ENCODE data around the gene EPS8L2. TPM values are rescaled to one million over a fixed set of nuclear protein-coding genes. Genes with fewer than 3 reads are reported as not detected.

Gene EPS8L2
- total RNA-seq (2014; rRNA removed; shearing (Covaris generic); ENCODE audit: low replicate concordance): 264 and 273 TPM in 2 replicates

DNA sequence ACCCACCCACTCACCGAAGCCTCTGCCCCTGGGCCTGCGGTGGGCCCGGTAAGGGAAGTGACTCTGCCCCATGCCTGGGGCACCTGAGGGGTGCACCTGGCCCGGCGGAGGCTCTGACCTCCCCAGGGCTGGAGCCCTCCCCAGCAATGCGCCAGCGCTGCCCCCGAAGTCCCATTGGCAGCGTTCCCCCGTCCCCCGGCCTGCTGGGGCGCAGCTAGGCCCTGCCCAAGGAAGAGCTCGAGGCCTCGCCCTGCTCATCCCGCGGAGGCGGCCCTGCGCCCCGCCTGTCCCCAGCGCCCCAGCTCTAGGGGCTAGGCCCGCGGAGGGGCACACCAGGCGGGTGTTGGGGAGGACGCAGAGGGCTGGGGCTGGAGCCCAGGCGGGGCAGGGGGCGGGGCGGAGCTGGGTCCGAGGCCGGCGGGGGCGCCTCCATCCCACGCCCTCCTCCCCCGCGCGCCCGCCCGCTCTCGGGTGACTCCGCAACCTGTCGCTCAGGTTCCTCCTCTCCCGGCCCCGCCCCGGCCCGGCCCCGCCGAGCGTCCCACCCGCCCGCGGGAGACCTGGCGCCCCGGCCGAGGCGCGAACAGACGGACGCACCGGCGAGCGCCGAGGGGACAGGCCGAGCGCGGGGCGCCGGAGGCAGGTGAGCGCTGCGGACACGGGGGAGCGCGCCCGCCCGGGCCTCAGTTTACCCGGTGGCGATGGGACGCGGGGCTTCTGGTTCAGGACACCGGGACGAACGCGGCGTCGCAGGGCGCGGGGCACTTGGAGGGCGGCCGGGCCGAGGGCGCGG, at the start of gene EPS8L2:
Gene EPS8L2 (plus strand): TSS at position 586 of the 793 bp plus-strand sequence. CDS start 3,177 bp downstream, outside the sequence.
- in situ Hi-C loops (cut with HindIII; ENCODE audit: low pct_unique_long_range_greater_than_20kb, low sequenced_read_pairs): no loop called here
- DNase-seq (ENCODE audit: low read depth): peak; percentile 48

DNA sequence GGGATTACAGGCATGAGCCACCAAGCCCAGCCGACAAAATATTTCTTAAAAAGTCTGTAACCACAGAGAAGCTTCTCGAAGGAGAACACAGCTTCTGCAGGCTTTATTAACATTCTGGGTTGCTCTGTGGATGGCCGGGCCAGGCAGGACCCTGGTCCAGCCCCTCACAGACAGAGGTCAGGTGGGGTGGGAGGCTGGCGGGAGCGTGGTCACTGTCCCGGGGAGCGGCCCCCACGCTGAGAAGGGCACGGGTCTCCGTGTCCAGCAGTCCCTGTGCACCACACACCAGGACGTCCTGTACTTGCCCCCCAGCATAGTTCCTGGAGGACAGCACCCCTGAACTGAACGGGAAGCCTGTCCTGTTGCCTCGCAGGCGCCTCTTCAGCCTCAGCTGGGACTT, 49.6 kb upstream of the EPS8L2 start:
- DNase-seq (ENCODE audit: low read depth): no peak
- in situ Hi-C loops (cut with HindIII; ENCODE audit: low pct_unique_long_range_greater_than_20kb, low sequenced_read_pairs): no loop called here

DNA sequence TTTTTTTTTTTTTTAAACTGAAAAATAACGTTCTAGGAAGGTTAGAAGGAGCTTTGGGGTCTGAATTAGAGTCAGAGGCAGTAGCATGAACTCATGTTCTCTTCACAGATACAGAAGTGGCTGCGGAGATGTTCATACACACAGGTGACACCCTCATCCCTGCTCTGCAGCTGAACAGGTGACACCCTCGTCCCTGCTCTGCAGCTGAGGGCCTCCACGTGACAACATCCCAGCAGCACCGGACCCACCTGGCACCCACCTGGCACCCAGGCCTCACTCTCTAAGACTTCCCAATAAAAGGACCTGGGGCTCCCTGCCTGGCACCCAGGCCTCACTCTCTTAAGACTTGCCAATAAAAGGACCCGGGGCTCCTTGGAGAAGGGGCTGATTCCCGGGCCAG, 49.2 kb upstream of the EPS8L2 start:
- DNase-seq (ENCODE audit: low read depth): no peak
- in situ Hi-C loops (cut with HindIII; ENCODE audit: low pct_unique_long_range_greater_than_20kb, low sequenced_read_pairs): no loop called here

GRCh38 chr11:657691-658126, 48.3 kb upstream of the EPS8L2 start:
- in situ Hi-C loops (cut with HindIII; ENCODE audit: low pct_unique_long_range_greater_than_20kb, low sequenced_read_pairs): no loop called here
- DNase-seq (ENCODE audit: low read depth): no peak

DNA sequence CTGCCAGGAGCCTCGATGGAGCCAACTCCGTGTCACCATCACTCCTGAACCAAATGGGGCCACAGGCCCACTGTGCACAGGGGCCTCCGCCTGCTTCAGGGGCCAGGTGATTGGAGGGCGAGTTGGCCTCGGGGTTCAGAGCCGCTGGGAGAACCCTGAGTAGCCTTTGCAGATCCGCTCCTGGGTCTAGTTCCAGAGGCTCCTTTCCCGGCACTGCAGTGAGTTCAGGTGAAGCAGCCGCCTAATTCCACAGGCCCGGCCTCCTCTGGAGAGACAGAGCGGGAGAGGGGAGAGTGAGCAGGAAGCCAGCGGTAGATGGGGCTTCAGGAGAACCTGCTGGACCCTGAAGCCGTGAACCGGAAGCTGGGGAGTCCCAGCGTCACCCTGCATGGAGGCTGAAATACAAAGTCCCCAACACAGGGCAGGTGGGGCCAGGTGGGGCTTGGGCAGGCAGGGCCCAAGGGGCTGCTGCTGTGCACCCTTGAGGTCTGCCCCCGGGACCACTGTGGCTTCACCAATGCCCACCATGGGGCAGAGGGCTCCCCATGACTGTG, 46.4 kb upstream of the EPS8L2 start:
- in situ Hi-C loops (cut with HindIII; ENCODE audit: low pct_unique_long_range_greater_than_20kb, low sequenced_read_pairs): no loop called here
- no peak for DNase-seq (ENCODE audit: low read depth)

DNA sequence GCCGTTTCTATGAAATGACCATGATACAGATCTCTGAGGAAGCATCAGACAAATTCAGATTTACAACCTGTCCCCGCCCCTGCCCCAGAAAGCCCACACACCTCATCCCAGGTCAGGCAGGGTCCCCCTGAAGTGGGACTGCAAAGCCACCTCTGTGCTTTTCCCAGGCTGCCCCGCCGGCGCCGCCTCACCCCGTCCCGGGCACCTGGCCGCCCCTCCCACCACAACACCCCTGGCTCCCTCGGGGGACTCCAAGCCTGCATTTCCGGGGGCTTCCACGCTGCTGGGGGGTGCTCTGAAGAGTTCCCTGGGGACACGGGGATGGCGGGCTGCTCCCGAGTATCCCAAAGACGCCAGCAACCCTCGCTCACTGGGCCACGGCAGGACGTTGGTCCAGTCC, 45.8 kb upstream of the EPS8L2 start:
- no peak for DNase-seq (ENCODE audit: low read depth)
- in situ Hi-C loops (cut with HindIII; ENCODE audit: low pct_unique_long_range_greater_than_20kb, low sequenced_read_pairs): no loop called here

- in situ Hi-C loops (cut with HindIII; ENCODE audit: low pct_unique_long_range_greater_than_20kb, low sequenced_read_pairs): no loop called here
- no peak for DNase-seq (ENCODE audit: low read depth)
These were observed 45.2 kb upstream of the EPS8L2 start for GRCh38 chr11:660681-661444.

DNA sequence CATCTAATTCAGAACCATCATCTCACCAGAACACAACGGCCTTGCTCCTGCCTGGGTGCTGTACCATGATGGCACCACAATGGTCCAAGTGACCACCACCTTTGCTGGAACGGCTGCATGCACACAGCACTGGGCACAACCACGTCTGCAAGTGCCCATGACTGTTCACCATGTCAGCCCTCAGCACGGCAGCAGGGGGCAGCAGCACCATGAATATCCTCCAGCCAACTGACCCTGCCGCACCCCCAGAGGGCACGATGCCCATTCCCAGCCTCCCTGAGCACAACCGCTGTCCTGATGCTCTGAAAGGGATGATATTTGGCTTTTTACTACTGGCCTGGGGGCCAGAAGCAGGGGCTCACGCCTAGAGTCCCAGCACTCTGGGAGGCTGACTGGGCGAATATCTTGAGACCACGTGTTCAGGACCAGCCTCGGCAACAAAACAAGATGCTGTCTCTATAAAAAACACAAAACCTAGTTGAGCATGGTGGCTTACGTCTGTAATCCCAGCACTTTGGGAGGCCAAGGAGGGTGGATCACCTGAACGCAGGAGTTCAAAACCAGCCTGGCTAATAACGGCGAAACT, 43.2 kb upstream of the EPS8L2 start:
- in situ Hi-C loops (cut with HindIII; ENCODE audit: low pct_unique_long_range_greater_than_20kb, low sequenced_read_pairs): no loop called here
- DNase-seq (ENCODE audit: low read depth): peak; percentile 21

GRCh38 chr11:665062-665703, 40.8 kb upstream of the EPS8L2 start:
- in situ Hi-C loops (cut with HindIII; ENCODE audit: low pct_unique_long_range_greater_than_20kb, low sequenced_read_pairs): no loop called here
- DNase-seq (ENCODE audit: low read depth): no peak

- no peak for DNase-seq (ENCODE audit: low read depth)
- in situ Hi-C loops (cut with HindIII; ENCODE audit: low pct_unique_long_range_greater_than_20kb, low sequenced_read_pairs): no loop called here
These were observed 40.2 kb upstream of the EPS8L2 start for GRCh38 chr11:665704-666281.

- in situ Hi-C loops (cut with HindIII; ENCODE audit: low pct_unique_long_range_greater_than_20kb, low sequenced_read_pairs): no loop called here
- no peak for DNase-seq (ENCODE audit: low read depth)
These were observed 32.2 kb upstream of the EPS8L2 start for GRCh38 chr11:673866-674265.

DNA sequence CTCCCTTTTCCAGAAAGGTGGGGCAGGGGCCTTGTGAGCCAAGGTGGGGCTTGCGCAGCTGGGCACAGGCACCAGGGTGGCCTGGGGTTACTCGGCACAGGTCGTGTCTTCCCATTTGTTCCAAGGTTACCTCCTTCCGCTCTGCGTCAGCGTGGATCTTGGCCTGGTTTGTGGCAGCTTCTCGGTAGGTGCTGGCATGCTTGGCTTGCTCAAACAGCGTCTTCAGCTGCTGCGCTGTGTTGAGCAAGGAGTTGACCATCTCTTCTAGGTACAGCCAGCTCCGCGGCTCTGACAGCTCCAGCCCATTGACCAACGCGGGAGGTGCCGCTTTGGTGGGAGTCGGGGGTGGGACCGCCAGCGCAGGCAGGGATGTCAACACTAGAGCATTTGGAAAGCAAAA, 31.6 kb upstream of the EPS8L2 start:
- DNase-seq (ENCODE audit: low read depth): no peak
- in situ Hi-C loops (cut with HindIII; ENCODE audit: low pct_unique_long_range_greater_than_20kb, low sequenced_read_pairs): no loop called here

DNA sequence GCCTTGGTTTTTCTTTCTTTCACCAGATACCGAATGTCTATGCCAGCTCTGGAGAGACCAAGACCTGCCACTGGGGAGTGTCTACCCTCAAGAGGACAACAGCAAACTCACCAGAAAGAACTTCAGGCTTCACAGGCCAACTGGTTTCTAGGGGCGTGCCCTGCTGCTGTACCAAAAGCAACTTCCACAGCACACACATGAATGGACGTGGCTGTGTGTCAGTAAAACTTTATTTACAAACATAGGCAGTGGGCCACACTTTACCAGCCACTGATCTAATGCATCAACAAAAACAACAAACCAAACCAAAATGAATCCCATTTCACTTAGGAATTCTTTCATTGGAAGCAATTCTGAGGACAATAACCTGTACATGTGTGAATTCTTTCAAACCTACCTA, 27.7 kb upstream of the EPS8L2 start:
- DNase-seq (ENCODE audit: low read depth): no peak
- in situ Hi-C loops (cut with HindIII; ENCODE audit: low pct_unique_long_range_greater_than_20kb, low sequenced_read_pairs): no loop called here

DNA sequence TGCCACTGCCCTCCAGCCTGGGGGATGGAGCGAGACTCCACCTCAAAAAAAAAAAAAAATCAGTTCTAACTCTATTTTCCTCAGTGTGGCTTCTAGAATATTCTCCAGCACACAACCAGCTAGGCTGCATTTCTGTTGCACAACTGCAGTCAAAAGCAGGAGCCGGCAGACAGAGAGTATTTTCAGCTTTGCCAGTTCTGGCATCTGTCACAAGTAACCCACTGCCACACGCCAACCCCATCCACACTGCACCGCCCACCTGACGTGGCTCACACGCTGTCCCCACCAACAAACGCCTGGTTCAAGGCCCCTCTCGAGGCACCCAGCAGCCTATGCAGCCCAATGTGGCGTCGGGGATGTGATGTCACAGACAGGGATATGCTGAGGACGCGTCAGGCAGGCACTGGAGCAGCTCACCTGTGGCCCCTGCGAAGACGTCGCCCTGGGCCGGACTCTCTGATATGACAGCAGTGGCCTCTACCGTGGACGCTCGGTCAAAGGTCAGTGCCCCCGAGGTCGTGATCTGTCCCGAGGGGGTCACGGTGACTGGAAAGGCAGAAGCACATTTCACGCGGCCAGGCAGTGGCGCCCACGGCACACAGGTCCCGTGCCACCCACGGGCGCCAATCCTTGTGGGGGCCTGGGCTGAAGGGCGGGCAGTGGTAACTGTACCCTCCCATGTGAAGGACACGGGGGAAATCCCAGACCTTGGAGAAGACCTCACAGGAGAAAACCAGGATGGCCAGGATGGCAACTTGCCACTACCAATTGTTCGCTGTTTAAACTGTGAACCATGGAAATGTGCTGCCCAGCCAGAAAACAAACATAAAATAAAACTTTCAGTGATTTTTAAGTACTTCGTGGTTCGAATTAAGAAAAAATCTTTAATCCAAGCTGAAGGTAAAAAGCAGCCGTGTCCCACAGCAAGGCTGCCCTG, 26.5 kb upstream of the EPS8L2 start:
- in situ Hi-C loops (cut with HindIII; ENCODE audit: low pct_unique_long_range_greater_than_20kb, low sequenced_read_pairs): no loop called here
- DNase-seq (ENCODE audit: low read depth): no peak

DNA sequence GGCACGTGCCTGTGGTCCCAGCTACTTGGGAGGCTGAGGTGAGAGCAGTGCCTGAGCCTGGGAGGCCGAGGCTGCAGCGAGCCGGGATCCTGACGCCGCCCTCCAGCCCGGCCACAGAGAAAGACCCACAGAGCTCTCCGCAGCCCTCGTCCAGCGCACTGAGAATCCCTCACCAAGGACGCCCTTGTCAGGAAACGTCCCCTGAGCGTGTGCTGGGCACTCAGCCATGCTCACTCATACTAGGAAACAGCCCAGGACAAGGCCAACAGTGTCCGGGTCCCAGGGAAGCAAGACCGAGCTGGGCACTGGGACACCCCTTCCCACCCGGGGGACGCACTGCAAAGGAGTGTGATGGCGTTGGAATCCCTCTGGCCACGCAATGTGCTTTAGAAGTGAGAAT, 25.6 kb upstream of the EPS8L2 start:
- in situ Hi-C loops (cut with HindIII; ENCODE audit: low pct_unique_long_range_greater_than_20kb, low sequenced_read_pairs): no loop called here

DNA sequence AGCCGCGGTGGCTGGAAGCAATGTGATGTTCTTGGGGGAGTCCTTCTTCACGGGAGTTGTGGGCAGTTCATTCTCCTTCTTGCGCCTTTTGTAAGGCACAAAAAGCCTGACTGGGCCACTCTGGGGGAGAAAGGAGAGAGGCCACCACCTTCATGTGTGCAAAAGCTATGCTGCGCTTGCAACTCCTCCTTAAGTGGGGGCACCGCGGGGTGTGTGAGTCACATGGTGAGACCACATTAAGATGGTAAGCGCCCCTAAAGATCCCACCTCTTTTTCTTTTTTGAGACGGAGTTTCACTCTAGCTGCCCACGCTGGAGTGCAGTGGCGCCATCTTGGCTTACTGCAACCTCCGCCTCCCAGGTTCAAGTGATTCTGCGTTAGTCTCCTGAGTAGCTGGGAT, 25.1 kb upstream of the EPS8L2 start:
- DNase-seq (ENCODE audit: low read depth): no peak
- in situ Hi-C loops (cut with HindIII; ENCODE audit: low pct_unique_long_range_greater_than_20kb, low sequenced_read_pairs): no loop called here

More for the DNA sequence above, 25.6 kb upstream of the EPS8L2 start:
- DNase-seq (ENCODE audit: low read depth): no peak
